Fibroblast of skin of left biceps (primary cell): Measurements from ENCODE around the gene NEURL1.
"Not testable (repeated sequence)": the region's sequence is repeated elsewhere in the genome, so short reads cannot be mapped to it uniquely, and the experiment has no call there.

ENCODE experiments used
- DNase-seq, 2 experiments: peaks; one replicate each; pipeline ENCODE4 v3.0.0-alpha.2; 2013; ENCODE audit warnings: low read depth in 2 of 2

Gene NEURL1

DNA sequence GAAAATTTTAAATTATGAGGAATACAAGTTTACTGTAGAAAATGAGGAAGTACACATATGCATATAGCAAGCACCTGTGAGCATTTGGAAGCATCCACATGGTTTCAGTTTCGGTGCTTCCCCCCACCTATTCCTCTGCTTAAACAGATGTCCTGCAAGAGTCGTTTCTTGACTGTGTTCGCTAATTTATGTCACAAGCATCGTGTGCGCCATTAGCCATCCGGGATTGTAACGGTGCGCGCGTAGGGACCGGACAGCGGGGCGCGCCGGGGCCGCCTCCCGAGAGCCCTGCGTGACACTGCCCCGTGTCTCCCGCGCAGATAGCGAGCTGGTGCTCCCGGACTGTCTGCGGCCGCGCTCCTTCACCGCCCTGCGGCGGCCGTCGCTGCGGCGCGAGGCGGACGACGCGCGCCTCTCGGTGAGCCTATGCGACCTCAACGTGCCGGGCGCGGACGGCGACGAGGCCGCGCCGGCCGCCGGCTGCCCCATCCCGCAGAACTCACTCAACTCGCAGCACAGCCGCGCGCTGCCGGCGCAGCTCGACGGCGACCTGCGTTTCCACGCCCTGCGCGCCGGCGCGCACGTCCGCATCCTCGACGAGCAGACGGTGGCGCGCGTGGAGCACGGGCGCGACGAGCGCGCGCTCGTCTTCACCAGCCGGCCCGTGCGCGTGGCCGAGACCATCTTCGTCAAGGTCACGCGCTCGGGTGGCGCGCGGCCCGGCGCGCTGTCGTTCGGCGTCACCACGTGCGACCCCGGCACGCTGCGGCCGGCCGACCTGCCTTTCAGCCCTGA, 90.9 kb downstream of the NEURL1 start:
- DNase-seq = no peak

DNA sequence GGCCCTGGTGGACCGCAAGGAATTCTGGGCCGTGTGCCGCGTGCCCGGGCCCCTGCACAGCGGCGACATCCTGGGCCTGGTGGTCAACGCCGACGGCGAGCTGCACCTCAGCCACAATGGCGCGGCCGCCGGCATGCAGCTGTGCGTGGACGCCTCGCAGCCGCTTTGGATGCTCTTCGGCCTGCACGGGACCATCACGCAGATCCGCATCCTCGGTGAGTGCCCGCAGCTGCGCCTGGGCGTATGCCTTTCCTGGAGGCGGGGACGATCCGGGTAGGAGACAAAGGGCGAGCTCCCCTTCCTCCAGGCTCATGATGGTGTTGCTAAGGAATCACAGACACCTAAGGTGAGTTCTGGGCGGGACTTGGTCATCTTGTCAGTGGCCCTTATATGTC, 91.5 kb downstream of the NEURL1 start:
- DNase-seq = no peak

DNA sequence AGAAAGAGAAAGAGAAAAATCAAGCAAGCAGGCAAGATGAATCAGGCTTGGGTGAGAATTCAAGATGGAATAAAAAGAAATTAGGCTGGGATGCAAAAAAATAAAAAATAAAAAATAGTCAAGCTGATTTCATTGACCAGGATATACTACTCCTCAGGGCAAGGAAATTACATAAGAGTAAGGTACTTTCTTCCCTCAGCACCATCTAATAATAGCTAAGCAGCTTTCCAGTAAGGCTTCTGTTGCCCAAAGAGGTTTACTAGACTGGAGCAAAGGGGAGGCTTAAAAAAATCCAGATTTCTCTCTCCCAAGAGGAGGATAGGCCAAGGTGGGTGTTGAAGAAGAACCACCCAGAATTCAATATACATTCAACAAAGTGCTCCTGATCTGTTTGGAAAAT, 93.6 kb downstream of the NEURL1 start:
- DNase-seq = no peak

DNA sequence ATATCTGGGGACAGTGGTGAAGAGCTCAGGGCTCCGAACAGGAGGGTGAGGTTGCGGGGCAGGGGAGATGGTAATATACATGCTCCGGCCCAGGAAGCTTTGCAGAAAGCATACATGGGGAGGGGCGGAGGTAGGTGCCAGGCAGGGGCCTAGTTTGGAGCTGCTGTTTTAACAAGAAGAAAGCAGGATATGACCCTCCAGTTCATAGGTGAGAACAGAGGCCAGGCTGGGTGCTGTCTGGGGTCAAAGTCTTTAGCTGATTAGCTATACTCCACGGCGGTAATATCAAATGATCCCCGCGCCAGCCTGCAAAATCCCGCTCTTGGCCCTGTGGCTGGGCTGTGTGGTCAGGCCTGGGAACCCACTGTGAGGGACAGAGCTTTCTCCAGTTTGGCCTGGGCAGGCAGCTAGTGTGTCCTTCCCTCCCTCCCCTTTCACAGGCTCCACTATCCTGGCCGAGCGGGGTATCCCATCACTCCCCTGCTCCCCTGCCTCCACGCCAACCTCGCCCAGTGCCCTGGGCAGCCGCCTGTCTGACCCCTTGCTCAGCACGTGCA, 95.6 kb downstream of the NEURL1 start:
- no peak for DNase-seq

DNA sequence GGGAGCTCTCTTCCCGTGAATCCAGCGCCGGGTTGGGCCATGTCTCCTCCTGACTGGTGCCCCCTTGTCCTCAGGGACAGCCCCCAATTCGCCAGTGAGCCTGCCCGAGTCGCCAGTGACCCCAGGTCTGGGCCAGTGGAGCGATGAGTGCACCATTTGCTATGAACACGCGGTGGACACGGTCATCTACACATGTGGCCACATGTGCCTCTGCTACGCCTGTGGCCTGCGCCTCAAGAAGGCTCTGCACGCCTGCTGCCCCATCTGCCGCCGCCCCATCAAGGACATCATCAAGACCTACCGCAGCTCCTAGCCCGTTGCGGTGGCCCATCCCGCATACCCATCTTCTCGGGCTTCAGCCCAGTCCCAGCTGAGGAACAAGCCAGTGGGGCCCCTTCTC, 96.6 kb downstream of the NEURL1 start:
- DNase-seq = no peak

DNA sequence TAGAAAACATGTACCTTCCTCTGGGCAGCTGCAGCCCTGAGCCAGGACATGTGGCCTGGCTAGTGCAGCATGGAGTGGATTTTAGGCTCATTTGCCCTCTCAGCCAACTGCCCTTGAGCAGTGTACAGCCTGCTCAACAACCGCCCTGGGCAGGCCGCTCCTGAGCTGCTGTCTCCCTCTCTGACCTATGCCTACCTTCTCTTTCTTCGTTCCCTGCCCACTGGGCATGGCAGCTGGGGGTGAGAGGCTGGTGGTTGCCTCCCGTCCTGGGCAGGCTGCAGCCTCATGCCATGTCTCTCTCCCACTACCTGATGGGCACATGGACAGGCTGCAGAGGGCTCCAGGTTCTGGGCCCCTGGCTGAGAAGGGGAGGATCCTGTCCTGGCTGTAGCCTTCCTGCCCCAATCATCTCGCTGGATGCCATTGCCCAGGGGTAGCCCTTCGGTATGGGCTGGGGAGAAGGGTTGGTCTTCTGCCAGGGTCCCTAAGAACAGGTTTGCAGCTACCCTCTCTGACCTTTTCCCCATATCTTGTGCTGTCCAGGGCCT, 97.3 kb downstream of the NEURL1 start:
- no peak for DNase-seq

DNA sequence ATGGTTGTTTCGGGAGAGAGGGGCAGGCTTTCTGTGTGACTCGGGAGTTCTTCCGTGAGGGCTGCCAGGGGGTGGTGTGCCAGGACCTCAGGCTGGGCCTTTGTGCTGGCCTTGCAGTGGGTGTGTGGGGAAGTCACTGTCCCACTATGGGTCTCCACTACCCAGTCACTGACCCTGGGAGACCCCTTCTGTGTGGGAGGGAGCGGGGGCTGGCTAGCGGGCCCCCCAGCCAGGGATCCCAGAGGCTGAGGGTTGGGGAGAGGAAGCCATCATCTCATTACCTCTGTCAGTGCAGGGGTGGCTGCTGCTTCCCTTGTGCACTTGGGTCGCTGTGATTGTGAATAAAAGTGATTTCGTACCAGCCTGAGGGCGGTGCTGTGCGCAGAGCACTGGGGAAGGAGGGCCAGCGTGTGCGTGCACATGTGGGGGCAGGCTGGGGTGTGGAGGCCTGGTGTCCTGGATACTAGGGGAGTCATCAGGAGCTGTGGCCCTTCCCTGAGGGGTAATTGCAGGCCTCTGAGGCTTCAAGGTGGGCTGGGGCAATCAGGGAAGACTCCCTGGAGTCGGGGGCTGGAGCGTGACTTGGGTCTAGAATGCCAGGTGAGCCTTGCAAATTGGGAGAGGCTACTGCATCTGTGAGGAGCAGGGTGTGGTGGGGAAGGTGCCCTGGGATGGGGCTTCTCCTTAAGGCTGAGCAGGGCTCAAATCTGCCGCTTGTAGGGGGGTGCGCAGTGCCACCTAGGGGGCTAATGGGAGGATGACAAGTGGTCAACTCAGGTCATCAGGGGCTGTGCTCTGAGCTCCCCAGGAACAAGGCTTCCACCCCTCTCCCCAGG, 98.9 kb downstream of the NEURL1 start:
- no peak for DNase-seq

DNA sequence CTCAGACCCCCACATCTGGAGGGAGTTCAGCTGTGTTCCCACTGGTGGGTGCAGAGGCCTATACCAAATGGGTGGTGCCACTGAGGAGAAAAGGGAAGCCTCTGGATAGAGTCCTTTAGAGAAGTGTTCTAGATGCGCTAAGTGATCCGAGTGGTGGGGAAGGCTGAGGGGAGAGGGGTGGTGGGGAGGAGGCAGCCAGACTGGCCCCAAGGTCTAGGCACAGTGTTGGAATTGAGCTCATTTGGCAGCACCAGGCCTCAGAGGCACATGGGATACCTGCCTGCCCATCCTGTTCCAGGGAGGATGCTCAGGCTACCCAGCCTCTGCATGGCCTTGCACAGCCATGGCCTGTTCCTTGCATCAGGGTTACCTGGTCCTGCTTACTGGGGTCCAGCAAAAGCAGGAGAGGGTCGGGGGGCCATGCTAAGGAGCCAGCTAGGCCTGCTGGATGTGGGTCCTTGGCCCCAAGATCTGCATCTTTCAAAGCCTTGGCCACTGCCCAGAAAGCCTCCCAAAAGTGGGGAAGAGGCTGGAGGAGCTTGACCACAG, 99.6 kb downstream of the NEURL1 start:
- DNase-seq = no peak

DNA sequence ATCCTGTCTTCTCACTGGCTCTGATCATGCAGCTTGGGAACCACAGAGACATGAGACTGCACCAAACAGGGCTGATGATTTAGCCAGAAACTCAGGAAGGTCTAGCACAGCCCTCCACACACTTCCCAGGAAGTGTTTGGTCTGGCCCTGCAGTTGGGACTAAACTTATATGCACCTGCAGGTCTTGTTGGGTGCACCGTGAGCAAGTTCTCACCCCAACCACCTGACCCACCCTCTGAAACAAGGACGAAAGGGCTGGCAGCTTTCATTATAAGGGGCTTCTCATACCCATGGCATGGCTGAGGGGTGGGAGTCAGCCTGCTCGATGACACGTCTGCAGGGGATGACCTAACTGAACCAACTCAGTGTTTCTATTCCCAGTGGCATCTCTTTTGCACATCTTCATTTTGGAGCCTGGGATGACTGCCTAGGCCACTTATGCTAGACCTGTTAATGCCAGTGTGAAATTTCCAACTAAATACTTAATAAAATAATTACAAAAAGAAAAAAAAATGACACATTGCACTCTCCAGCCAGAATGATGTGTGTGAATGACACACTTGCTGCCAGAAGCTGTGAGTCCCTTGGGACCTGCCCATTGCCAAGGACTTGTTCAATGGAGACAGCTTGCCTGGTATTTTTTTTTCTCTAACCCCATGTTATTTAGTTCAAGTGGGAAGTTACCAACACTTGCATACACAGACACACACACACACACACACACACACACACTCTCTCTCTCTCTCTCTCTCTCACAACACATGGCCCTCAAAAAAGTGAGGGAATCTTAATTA, 102.6 kb downstream of the NEURL1 start:
- DNase-seq = no peak

DNA sequence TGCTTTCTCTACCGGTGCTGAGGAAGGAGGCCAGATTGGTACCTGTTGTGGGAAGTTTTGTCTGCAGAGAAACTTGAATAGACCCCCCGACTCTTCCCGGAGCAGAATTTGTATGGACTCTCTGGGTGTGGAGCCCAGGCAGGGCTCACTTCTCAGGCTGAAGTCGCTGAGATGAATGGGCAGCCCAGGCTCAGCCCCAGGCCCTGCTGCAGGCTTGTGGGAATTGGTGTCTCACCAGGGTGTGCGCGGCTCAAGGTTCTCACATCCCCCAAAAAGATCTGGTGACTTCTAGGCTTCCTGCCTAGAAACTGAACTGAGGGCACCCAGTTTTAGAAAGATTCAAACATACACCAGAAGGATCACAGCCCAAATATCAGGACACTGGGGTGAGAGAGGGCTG, 103.5 kb downstream of the NEURL1 start:
- no peak for DNase-seq

DNA sequence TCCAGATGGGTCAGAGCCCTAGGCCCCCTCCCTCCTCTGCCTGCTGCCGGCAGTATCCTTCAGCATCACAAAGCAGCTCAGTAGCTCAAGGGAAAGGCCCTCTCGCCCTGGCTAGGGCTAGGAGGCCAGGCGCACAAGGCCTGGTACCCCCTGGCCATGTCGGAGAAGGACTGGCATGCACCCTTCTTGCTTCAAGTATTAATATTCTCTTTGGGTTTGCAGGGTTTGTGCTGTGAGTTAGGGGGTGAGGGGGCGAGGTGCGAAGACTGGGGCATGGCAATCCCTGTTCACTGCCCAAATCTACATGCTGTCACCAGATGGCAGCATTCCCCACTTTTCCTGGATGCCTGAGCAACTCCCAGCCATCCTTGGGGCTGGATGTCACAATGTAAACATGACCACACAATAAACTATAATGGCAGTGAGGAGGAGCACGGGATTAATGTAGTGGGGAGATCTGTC, 105.2 kb downstream of the NEURL1 start:
- peak in 1 of 2 experiments; percentile 44 for DNase-seq

DNA sequence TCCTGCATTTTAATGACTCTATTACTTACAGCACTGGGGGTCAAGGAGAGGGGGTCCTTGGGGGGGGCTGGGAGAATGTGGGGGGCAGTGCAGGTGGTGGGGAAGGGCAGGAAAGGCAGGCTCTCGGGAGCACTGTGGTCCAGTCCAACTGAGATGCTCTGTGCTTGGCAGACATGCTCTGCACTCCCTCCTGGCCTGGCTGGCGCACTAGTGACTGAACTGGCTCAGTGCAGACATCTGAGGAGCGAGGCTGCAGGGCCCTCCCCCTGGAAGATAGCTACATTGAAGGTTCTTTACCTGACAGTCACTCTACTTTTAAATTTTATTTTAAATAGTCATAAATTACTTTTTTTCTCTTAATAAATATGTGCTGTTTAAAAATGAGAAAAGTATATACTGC, 105.7 kb downstream of the NEURL1 start:
- DNase-seq = no peak

DNA sequence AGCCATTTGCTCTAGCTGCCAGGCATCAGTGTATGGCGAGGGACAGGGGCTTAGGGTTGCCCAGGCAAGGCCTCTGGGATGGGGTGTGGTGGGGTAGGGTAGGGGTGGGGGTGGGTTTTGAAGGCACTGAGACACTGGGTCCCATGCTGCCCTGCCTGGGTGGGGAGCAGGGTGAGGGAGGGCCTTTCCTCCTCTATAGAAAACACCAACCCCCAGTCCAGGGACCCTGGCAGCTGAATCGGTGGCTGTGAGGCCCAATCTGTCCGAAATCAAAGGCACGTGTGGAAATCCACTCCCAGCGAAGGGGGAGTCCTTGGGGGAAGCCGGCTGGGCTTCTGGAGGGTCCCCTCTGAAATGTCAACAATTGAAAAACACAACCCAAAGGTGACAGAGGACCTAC, 106.4 kb downstream of the NEURL1 start:
- DNase-seq = no peak

DNA sequence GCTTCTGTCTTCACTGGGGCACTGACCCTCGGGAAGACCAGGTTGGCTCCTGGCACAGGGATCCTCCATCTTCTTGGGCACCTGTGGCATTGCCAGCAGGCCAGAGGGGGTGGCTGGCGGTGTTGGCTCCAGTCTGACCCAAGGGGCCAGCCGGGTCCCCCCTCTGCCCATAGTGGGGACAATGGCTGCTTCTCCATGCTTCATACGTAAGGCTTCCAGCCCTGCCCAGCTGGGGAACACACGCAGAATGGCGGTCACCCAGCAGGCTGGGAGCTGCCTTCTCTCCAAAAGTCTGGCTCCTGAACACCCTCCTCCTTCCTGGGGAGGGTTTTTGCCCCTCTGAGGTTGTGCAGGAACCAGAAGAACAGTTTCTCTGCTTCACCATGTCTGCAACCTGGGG, 106.8 kb downstream of the NEURL1 start:
- DNase-seq = no peak

DNA sequence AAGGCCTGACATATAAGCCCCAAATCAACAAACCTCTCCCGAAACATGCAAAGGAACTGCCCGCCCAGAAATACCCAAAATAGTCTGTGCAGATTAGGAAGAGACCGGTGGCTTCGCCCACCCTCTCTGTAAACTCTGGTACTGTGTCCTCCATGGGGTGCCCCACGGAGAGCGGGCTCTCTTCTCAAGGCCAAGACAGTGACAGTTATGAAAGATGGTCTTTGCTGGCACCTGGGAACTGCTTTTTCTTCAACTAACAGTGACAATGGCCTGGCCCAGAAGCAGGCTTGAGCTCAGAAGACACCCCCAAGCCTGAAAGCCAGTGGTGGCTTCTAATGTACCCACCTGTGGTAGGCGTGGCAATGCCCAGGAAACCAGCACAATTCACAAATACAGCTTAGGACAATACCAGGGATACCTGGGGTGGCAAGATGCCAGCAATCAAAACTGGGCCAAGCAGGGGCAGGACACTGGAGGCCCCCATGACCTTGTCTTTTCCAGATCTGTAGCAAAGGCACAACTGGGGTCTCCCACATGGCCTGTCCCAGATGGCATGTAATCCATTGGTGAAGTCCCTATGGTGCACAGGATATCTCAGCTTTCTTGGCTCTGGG, 107.6 kb downstream of the NEURL1 start:
- no peak for DNase-seq

DNA sequence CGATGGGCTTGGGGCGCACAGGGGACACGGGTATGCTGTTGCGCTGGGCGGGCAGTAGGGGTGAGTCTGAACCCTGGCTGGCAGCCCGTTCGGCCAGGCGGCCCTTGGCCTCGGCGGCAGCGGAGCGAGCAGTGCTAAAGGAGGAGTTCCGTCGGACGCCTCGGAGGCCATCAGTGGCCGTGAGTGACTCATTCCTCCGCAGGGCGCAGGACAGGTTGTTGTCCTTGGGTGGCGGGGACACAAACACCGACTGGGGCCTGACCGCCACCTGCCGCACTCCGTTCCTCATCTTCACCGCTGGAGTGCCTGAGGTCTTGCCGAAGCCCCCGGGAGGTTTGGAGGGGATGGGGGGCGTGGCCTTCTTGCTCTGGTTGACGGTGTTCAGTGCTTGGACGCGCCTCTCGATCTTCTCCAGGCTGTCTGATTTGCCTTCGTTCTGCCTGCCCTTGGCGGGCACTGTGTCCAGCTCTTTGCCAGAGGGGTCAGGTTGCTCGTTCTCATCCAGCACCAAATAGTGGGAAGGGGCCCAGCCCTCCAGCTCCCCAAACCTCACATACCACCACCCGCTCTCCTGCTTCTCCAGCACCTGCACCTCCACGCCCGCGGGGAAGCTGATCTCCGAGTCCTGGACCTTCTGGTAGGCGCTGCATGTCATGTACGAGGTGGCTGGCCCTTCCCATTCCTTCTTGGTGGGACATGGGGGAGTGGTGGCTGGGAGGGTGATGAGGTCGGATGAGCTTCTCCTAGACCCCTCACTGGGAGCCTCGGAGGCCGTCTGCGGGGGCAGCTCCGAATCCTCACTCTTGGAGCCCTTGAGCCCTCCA, 108.7 kb downstream of the NEURL1 start:
- no peak for DNase-seq

DNA sequence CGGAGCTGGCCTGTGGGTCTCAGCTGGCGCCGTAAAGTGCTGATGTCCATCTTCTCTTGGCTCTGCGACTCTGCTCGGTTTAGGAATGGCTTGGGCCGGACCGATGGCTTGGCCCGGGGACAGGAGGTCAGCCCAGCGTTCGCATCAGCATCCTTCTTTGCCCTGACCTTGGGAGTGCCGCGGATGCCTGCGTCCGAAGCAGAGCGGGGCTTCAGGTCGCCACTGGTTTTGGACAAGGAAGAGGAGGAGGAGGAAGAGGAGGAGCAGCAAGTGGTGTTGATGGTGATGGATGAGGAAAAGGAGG, 109.3 kb downstream of the NEURL1 start:
- DNase-seq = no peak

DNA sequence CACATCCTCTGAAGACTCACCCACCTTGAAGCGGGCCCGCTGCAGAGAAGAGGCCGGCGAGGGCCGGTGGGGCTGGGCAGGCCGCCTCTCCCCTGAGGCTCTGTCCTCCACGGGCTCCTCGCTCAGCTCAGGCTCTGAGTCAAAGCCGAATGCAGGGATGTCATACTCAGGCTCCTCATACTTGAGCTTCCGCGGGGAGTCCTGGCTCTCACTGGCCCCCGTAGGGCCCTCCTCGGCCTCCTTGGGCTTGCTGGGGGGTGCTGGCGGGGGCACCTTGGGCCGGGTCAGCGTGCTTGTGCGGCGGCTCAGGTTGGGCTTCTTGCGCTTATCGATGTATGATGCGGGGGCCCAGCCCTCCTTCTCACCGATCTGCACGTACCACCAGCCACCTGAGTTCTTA, 109.9 kb downstream of the NEURL1 start:
- no peak for DNase-seq

DNA sequence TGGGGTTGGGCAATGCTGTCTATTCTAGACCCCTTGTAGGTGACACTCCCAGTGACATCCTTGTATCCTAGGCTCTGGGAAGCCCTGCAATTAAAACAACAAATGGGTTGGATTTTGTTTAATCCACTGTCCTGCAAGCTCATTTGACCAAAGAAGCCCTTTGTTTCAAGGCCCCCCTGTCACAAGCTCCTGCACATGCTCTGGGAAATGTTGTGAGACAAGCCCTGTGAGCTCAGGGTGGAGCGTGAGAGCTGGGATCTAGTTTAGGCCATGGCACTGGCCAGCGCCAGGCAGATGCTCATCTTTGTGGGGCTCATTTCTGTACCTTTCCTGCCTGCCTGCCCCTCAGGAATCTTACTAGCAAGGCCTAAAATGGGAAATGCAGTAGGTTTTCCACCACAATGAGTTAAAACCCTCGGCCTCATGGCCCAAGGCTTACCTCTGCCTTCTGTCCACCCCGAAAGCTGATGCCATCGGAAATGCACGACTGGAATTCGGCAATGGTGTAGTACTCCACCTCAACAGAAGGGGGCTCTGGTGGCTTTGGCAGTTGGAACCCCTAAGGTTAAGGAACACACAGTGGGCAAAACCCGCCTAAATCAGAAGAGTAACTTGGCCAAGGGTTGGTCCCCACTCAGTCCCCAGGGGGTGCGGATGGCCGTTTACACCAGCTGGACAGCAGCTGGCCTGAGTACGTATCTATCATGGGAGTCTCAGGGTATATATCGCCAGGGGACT, 112.0 kb downstream of the NEURL1 start:
- DNase-seq = no peak

DNA sequence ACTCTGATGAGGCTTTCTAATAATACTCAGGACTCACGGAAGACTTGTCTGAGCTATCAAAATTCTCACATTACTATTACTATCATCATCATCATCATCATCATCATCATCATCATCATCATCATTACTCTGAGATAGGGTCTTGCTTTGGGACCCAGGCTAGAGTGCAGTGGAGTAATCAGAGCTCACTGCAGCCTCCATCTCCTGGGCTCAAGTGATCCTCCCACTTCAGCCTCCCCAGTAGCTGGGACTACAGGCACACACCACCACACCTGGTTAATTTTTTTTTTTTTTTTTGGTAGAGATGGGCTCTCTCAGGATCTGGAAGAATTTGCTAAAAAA, 112.6 kb downstream of the NEURL1 start:
- DNase-seq = not testable (repeated sequence)
